GM15510 (cell line): Measurements from ENCODE around the gene GTF3C1.

ENCODE experiments used
- POLR2A ChIP-seq: IDR thresholded peaks from 3 replicates; pipeline ENCODE4 v1.6.1; 2011; ENCODE audit warnings: borderline replicate concordance; ENCODE audit not compliant: insufficient read length; ENCODE audit errors: extremely low read depth

Gene GTF3C1

DNA sequence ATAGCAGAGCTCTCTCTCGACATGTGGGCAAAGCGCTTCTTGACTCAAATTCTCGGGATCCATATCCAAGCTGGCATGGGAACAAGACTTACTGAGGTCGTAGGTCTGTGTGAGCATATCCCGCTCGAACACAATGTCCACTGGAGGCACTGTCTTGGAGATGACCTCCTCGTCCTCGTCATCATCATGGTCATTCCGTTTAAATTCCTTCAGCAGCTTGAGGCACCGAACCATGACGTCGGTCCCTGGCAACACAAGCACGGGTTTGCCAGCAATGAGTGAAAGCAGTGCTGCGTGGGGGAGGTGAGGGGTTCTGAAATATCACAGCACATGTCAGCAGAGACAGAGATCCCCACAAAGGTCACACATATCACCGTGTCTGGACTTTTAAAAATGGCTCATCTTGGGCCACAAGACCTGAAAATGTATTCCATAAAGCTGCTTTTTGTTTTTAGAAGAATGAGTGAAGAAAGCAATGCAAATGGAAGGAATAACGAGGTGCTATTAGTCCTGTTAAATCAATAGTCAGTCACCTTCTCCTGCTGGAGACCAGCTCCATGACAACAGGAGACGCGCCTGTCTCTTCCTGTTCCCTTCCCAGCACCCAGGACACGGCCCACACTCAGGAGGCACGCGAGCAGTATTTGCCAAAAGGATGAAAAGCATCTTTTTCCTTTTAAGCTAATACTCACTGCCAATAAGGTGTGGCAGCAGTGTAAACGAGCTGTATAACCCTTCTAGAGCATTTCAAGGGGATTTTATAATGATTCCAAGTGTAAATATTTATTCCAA is 37.9 kb downstream of the GTF3C1 start:
- no peak for TF ChIP-seq POLR2A

DNA sequence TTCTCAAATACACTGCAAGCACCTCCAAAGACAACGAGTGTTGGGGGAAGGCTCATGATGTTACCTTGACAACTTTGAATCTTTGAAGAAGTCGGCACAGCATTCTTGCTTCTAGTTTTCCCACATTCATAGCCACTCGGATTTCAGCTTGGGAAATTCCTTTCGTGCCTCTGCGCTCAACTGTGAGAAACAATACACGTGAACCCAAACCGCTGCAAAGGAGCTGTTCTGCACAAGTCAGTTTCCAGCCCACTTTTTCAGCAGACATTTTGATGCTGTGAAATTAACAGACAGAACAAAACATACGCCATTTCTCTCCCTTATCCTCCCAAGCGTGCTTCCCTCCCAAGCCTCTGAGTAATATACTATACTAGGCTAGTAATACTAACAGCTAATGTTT is 41.2 kb downstream of the GTF3C1 start:
- TF ChIP-seq POLR2A = no peak

DNA sequence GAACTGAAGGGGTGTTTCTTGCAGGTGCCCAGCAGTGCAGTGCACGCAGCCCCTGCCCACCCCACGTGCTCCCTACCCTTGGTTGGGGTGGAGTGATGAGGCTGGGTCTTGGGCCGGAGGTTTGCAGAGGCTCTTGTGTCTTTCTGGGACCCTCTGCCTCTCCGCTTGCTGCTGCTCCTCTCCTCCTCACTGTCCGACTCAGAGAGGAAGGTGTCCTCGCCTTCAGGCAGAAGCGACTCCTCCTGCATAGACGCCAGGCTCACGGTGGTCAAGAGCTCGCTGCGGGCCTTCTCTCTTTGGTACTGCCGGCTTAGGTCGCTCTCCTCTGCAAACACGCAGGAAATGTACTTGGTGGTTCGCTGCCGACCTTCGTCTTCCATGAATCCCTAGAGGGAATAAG is 42.9 kb downstream of the GTF3C1 start:
- no peak for TF ChIP-seq POLR2A

DNA sequence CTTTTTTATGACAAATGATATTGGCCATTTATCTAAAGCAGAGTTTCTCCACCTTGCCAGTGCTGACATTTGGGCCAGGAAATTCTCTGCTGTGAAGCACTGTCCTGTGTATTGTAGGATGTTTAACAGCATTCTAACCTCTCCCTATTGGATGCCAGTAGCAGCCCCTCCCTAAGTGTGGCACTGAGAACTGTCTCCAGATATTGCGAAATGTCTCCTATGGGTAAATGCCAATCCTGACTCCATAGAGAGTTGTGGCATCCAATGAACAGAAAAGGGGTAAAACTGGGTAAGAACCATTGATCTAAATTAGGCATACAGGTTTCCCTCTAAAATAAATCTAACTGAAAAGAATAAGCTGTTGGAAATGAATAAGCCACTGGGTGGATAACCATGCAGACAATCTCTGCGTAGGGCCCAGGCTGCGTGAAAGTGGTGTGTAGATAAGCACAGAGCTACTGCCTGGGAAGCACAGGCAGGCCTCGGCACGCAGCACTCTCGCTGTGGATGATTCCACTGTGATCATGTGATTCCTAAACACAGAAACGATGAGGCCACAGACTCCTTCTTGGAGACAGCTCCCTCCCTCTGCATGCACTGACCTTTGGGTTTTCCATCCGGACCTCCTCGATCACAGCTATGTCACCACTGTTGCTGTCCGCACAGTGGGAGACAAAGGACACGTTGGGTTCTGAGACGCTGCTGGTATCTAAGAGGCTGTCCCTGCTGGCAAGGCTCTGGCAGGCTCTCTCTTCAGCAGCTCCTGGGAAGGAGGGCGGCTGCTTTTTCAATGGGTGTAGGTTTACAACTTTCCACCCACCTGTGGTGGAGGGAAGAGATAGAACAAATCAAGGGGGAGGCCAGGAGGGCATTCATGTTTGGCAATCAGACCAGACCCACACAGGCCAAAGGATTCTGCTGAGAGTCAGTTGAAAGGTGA is 44.1 kb downstream of the GTF3C1 start:
- no peak for TF ChIP-seq POLR2A

DNA sequence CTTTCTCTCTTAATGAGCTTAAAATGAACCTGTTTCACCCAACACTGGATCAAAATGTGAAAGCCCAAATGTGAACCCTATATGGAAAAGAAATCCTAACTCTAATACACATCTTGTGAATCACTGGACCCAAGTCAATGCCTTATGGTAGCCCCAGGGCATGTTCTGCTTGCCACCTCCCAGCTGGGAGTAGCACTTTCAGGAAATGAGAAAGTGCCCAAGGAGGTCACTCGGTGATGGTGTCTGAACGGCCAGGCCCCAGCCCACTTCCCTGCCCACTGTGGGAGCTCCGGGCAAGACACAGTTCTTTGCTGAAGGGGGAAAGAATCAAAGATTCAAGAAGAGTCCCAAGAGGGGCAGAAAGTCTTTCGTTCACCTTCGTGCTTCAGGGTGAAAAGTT is 46.1 kb downstream of the GTF3C1 start:
- no peak for TF ChIP-seq POLR2A

DNA sequence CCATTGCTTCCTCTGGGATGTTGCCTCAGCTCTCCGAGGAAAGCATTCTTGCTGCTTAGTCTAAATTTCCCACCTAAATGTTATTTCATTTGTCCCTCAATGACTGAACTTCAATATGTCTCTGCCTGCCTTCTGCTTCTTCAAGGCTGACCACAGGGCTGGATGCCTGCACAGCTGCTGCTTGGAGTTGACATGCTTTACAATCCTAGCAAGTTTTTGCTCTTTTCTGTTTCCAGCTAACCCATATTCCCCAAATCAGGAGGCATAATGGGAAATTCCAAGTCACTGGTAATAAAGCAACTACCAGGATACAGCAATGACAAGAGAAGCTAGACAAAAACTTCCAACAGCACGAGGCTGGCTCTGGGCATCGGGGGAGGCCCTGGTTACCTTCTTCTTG is 48.9 kb downstream of the GTF3C1 start:
- no peak for TF ChIP-seq POLR2A

DNA sequence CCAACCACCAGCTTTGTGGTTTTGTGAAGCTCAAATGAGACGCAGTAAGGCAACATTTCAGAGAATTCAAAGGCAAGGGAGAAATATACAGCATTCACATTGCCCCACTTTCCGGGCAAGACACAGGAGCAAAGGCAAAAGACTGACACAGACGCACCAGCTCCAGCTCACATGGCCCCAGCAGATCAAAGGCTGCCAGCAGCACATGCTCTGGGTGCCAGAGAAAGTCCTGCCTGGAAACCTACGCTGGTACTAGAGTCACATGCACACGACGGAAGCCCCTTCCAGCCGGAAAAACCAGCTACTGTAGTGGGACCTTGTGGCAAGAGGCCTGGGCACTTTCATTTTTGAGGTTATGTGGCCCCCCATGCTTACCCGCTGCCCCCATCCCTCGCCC is 50.1 kb downstream of the GTF3C1 start:
- TF ChIP-seq POLR2A = no peak

DNA sequence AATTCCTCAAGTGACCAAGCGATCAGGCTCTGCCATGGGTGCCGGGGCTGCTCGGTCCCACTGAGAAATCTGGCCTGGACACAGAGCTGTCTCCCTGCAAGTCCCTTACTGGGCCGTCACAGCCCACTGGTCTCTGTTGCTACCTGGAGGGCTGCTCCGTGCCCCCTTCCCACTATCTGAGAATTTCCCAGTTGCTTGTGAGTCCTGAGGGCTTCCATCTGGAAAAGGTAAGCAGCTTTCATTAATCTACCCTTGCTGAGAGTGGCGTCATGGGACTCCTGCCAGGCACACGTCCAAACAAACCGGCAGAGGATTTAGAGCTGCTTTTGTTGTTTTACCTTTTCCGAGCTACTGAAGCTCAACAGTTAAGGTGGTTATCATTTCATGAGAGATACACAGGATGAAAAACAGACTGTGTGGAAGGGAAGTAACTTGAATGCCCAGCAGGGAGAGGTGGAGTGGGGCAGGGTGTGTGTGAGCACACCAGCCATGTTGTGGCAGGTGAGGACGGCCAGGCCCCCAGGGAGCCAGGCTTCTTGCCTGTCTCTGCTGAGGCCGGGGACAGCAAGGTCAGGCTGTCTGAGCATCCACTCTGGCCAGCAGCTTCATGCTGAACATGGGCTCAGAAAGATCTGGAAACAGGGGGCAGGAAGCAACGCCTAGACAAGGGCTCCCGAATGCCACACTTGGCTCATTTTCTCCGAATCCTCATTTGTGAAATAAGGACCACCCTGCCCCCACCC is 50.6 kb downstream of the GTF3C1 start:
- no peak for TF ChIP-seq POLR2A

DNA sequence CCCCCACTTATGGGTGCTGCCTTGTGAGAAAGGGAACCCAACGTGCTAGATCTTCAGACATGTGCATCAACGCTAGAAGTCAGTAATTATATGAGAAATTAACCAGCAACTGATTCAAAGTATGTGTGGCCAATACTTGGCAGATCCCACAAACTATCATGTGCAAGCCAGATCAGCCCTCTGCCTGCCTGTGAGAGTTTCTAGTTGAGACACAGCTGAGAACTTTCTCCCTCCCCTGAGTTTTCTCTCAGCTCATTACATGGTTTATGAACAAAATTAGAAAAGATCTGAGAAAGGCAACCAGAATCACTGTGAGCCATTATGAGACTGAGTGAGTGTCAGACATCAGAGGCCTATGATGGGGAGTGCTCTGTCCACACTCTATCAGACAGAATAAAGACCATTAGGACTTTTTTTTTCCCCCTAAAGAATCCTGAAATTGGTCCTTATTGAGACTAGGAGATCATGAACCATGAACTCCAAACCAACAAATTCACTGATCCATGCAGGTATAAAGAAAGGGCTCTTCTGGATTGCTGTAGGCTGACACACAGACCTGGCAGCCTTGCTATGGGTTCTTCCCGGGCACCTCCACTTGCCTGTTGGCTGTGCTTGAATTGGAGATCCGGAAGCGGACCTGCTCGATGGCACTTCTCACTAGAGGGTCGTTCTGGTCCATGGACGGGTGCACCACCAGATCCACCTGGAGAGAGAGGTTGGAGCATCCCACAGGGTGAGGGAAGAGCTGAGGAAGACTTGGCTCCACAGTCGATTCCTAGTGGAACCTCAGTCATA is 51.5 kb downstream of the GTF3C1 start:
- TF ChIP-seq POLR2A = no peak

DNA sequence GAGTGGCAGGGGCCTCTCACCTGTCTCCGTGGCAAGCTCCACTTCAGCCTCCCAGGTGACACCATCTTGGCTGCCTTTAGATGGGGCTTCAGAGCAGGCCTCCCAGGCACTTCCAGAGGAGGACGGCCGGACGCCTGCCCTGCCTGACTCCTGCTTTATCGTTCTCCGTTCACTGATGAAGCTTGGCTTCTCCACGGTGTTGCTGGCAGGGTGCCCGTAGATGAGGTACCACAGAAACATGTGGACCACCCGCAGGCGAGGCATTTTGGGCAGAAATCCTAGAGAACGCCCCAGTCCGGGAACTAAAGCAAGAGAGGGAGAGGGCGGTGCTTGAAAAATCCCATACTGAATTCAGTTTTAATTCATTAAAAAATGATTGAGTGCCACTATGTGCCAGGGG is 54.5 kb downstream of the GTF3C1 start:
- TF ChIP-seq POLR2A = no peak

DNA sequence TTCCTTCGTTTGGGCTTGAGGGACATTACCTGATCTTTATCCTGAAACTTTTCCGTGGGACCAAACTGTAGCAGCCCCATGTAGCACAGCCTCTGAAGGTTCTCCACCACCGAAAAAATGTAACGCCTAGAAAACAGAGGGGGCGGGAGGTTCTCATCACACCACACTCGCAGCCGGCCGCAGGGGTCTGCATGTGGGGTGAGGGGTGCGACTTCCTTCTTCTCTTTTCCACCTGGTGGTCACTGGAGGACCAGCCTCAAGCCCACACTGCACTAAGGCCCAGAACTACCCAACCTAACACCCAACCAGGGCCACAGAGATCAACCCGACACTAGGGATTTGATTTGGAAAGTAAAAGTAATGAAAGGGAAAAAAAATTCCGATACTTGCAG is 57.1 kb downstream of the GTF3C1 start:
- no peak for TF ChIP-seq POLR2A

DNA sequence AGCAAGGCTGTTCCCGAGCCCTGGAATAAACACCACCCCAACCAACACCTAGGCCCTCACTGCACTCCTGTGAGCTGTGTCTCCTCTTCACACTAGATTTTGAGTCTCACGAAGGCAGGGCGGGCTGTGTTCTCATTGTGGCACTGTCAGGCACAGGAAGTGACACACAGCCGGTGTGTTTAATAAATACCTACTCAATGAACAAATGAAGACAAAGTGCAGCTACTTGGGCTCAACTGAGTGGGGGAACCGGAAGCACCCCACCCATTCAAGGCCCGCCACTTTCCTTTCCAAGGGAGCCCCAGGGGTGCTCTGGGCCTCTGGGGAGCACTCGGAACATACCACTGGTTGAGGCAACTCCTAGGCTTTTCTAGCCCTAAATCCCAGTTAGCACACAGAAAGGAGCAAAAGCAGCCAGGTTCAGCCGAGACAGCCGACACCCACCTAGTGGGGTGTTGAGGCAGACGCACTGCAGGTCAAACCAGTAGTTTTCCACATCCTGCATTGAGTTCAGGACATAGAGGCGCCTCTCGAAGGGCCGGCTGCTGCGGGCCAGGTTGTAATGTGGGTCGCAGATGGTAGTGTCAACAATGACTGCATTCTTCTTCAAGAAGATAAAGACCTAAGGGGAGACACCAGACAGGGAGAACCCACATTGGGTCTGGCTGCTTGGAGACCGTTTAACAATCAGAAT is 57.7 kb downstream of the GTF3C1 start:
- TF ChIP-seq POLR2A = no peak

DNA sequence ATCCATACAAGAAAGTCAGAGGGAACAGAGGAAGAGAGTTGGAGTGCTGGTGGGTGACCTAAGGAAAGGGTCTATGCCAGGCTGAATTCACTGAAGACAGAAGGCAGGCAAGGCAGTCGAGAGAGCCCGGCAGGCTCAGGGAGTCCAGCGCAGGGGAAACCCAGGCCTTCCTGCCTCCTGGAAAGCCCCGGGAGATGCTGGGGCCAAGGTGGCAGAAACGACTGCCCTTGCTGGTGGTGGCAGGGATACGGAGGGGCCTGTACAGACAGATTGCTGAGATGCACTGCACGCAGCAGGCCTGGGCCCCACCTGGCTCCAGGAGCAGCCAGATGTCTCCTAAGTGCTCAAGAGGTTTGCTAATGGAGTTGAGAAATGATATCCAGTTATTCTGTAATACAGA is 59.8 kb downstream of the GTF3C1 start:
- TF ChIP-seq POLR2A = no peak

DNA sequence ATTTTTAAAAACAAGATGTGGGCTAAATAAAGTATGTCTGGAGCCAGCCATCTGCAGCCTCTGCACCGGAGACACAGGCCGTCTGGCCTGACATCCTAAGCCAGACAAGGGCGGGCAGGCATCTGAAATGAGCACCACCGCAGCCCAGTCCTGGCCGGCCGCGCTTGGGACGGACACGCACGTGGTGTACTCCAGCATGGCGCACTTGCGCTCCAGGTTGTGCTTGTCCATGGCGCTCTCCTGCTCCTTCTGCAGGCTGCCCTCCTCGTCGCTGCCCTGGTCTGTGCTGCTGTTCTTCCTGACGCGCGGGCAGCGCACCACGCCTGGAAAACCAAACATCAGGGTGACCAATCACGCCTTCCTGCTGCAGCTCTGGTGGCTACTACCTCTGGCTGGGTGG is 60.3 kb downstream of the GTF3C1 start:
- TF ChIP-seq POLR2A = no peak
